ENCODE results near the gene SKI. TPM values are rescaled to one million over a fixed set of nuclear protein-coding genes. Genes with fewer than 3 reads are reported as not detected.

SKI gene
- total RNA-seq, 2 donors from 2014 or later, result 31.0 to 36.1 TPM

- Histone ChIP-seq H3K4me1 (peaks cover 36% of the 10 kb centered on the region), H3K9me3 (no peaks in the 10 kb centered on the region), H3K36me3 (no peaks in the 10 kb centered on the region), H3K27ac (peak overlapping the region; percentile 80), H3K27me3 (no peaks in the 10 kb centered on the region), H3K4me3 (peak overlapping the region; percentile 63), H3K9ac (ENCODE audit: low read depth in 2 of 2, low read length in 2 of 2) (peak overlapping the region; percentile 70 to 84)
- intact Hi-C loops (cut with DNase I), result loop anchor here (5.0 kb wide), 1 partner anchor 84 kb away; no protein-coding TSS in a partner anchor
- no peak for DNase-seq
- no peak for TF ChIP-seq CTCF (IDR thresholded peaks at IDR 0.05)
Observed at GRCh38 chr1:2232916-2233438, 4.9 kb downstream of the SKI start.

GRCh38 chr1:2233468-2233867 lies 5.3 kb downstream of the SKI start:
- Histone ChIP-seq H3K4me3 (peak overlapping the region; percentile 3), H3K4me1 (peaks cover 38% of the 10 kb centered on the region), H3K9me3 (no peaks in the 10 kb centered on the region), H3K36me3 (no peaks in the 10 kb centered on the region), H3K27ac (peak overlapping the region; percentile 57), H3K9ac (ENCODE audit: low read depth in 2 of 2, low read length in 2 of 2) (peak overlapping the region; percentile 56 to 73), H3K27me3 (no peaks in the 10 kb centered on the region)
- TF ChIP-seq CTCF (IDR thresholded peaks at IDR 0.05), result no peak
- intact Hi-C loops (cut with DNase I), result loop anchor here (5.0 kb wide), 1 partner anchor 84 kb away; no protein-coding TSS in a partner anchor
- no peak for DNase-seq

- Histone ChIP-seq H3K4me1 (peaks cover 40% of the 10 kb centered on the region), H3K9me3 (no peaks in the 10 kb centered on the region), H3K36me3 (no peaks in the 10 kb centered on the region), H3K27ac (peak overlapping the region; percentile 57), H3K9ac (ENCODE audit: low read depth in 2 of 2, low read length in 2 of 2) (peak overlapping the region; percentile 56 to 73), H3K27me3 (no peaks in the 10 kb centered on the region), H3K4me3 (peak overlapping the region; percentile 3)
- intact Hi-C loops (cut with DNase I), result loop anchor here (5.0 kb wide), 1 partner anchor 83 kb away; no protein-coding TSS in a partner anchor
- peak; percentile 67 for DNase-seq
- no peak for TF ChIP-seq CTCF (IDR thresholded peaks at IDR 0.05)
Observed at GRCh38 chr1:2233997-2234761, 6.1 kb downstream of the SKI start.

- intact Hi-C loops (cut with DNase I), result loop anchor here (5.0 kb wide), 1 partner anchor 83 kb away; no protein-coding TSS in a partner anchor
- Histone ChIP-seq H3K9ac (ENCODE audit: low read depth in 2 of 2, low read length in 2 of 2) (peak overlapping the region in 1 of 2 donors; percentile 56), H3K4me3 (no peak overlapping the region), H3K4me1 (peaks cover 44% of the 10 kb centered on the region), H3K27me3 (no peaks in the 10 kb centered on the region), H3K27ac (peak overlapping the region; percentile 57), H3K9me3 (no peaks in the 10 kb centered on the region), H3K36me3 (no peaks in the 10 kb centered on the region)
- no peak for DNase-seq
- TF ChIP-seq CTCF (IDR thresholded peaks at IDR 0.05), result no peak
Observed at GRCh38 chr1:2234762-2235113, 6.6 kb downstream of the SKI start.

GRCh38 chr1:2235300-2235998 lies 7.3 kb downstream of the SKI start:
- no peak for DNase-seq
- no peak for TF ChIP-seq CTCF (IDR thresholded peaks at IDR 0.05)
- H3K36me3 ChIP-seq, result no peaks in the 10 kb centered on the region
- peaks cover 46% of the 10 kb centered on the region for H3K4me1 ChIP-seq
- H3K9me3 ChIP-seq, result no peaks in the 10 kb centered on the region
- no peak overlapping the region for H3K4me3 ChIP-seq
- intact Hi-C loops (cut with DNase I), result no loop called here
- H3K27ac ChIP-seq, result peak overlapping the region; percentile 57
- H3K9ac ChIP-seq (ENCODE audit: low read depth in 2 of 2, low read length in 2 of 2), result peak overlapping the region; percentile 9 to 50
- no peaks in the 10 kb centered on the region for H3K27me3 ChIP-seq
